ENCODE measurements around the gene IL12RB2.
"Not testable (repeated sequence)": the region's sequence is repeated elsewhere in the genome, so short reads cannot be mapped to it uniquely, and the experiment has no call there.

The IL12RB2 gene

GRCh38 chr1:67433837-67434236 lies 126.2 kb downstream of the IL12RB2 start:
- no peak for FAIRE-seq

DNA sequence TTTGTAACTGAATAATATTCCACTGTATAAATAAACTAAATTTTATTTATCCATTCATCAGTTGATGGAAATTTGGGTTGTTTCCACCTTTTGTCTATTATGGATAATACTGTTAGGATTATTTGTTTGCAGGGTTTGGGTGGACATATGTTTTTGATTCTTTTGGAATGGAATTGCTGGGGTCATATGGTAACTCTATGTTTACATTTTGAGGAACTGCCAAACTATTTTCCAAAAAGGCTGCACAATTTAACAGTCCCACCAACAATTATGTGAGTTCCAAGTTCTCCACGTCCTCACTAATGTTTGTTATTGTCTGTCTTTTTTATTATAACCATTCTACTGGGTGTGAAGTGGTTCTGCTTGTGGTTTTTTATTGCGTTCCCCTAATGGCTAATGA lies 126.8 kb downstream of the IL12RB2 start:
- no peak for FAIRE-seq

DNA sequence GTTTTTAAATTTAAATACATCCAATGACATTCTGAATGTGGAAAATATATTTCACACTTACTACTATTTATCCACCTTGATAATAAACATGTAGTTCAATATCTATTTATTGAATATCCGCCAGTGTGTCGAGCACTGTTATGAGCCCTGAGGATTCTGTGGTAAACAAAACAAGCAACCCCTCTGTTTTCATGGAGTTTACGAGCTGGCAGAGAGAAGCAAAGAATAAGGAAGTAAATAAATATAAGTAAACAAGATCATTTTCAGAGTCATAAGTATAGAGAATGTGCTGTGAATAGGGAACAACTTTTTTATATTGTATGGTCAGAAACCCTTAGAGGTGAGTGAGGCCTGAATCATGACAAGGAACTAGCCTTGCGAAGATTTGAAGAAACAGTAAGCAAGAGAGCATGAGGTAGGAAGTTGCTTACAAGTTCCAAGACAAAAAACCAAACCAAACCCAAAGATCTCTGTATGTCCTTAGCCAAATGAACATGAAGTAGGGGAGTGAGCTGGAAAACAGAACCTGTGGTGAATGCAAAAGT lies 128.9 kb downstream of the IL12RB2 start:
- FAIRE-seq, result no peak

DNA sequence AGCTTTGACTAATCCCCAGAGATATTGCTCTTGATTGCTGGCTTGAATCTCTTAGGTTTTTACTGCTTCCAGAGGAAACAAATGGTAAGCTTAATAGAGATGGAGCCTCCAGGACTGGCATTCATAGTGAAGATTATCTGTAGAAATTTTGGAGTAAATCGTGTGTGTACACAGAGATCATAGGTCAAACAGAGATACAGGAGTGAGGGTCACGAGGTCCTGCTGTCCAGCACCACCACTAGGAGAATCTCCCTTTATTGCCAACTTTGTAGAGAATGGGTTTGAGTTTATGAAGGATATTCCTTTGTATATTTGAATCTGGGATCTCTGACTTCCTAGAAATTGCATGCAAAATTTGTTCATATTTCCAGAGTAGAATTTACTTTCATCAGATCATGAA lies 130.3 kb downstream of the IL12RB2 start:
- no peak for FAIRE-seq

DNA sequence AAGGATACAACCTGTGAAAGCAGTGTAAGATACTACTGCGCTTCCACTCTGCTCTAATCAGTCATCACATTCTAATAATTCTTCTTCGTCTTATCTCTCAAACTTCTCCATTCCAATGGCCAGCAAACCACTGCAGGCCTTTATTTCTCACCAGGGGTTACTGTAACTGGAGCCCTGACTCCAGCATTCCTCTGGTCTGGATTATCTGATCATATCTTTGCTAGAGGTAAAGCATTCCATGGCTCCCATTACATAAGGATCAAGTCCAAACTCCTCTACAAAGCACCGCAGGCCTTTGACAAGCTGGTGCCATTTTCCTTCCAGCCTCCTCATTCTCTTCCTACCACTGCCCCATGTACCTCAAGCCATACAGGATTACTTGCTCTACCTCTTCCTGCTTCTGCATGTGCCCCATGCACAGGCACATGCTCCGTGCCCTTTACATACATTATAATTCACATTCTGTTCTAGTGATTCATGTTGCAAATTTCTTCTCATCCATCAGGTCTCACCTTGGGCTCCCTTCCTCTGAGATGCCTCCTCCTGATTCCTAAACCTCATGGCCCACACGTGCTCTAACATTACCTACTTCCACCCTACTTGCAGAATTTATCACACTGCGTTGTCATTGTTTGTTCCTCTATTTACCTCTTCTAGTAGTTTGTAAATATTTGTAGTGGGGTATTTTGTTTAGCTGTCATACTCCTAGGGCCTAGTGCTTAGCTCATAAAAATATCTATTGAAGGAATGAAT lies 131.8 kb downstream of the IL12RB2 start:
- no peak for FAIRE-seq

- no peak for FAIRE-seq
These were observed 132.7 kb downstream of the IL12RB2 start for GRCh38 chr1:67440339-67440738.

DNA sequence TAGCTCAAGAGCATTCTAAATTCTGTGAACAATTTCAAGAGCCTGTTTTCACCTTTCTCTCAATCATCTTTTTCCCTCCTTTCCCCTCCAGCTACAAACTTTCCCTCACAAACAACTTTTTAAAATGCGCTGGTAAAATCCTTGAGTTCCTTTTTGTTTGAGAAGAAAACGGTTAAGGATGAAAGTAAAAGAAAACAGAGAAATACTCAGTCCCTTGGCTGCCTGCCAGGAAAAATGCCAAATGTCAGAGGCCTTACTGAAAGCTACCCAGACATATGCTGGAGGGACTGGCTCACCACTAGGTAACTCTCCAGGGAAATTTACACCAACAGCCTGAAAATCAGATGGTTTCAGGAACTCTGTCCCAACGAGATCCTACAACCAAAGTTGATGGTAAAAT lies 133.5 kb downstream of the IL12RB2 start:
- FAIRE-seq, result no peak

DNA sequence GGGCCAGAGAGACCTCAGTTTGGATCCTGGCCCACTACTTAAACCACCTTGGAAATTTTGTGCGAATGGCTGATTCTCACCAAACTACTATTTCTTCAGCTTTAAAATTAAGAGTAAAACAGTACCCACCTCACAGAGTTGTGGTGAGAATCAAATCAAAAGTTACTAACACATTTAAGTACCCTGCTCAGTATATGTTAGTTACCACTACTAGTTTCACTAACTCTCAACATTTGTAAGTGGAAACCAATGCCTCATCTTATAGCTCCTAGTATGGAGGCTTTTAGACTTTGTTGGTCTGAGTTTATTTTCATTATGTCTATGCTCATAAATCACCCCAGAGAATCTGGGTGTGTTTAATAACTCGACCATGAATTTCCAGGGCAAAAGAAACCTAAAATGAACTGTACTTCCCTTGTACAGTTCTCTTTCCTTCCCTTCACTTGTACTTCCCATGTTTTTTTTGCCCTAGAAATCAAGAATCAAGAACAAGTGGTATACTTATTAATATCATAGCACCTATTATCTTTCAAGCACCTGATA lies 134.1 kb downstream of the IL12RB2 start:
- no peak for FAIRE-seq

- not testable (repeated sequence) for FAIRE-seq
These were observed 138.3 kb downstream of the IL12RB2 start for GRCh38 chr1:67446014-67446413.

Data from TTC549 (cell line).